Neural cell (in vitro differentiated cells): ENCODE measurements around the gene CLTCL1. TPM values are rescaled to one million over a fixed set of nuclear protein-coding genes. Genes with fewer than 3 reads are reported as not detected.

Experiments used
- H2AFZ ChIP-seq: fragments of 200-600, 300-800 bp; sonication (generic), shearing (Covaris generic); 2 replicates; pipeline ENCODE4 v1.6.0; 2014; ENCODE audit warnings: low read depth, mild to moderate bottlenecking, antibody characterized with exemption, low read length, moderate library complexity
- H3F3A ChIP-seq: fragments of 200-600 bp; shearing (Covaris generic); 2 replicates; pipeline ENCODE4 v1.6.1; 2016; ENCODE audit warnings: mild to moderate bottlenecking, moderate library complexity, mixed read lengths, antibody characterized with exemption, low read length; ENCODE audit not compliant: insufficient read depth, poor library complexity, severe bottlenecking
- H3K27ac ChIP-seq: fragments of 200-600, 300-800 bp; sonication (generic), shearing (Covaris generic); 2 replicates; pipeline ENCODE4 v1.5.1; 2014; ENCODE audit warnings: mild to moderate bottlenecking, low read length, moderate library complexity
- H3K27me3 ChIP-seq: fragments of 300-800, 200-600 bp; sonication (generic), shearing (Covaris generic); 2 replicates; pipeline ENCODE4 v1.6.0; 2014; ENCODE audit warnings: mild to moderate bottlenecking, low read depth, low read length, moderate library complexity; ENCODE audit not compliant: insufficient read depth
- H3K36me3 ChIP-seq: fragments of 300-800, 200-600 bp; sonication (generic), shearing (Covaris generic); 2 replicates; pipeline ENCODE4 v1.5.1; 2014; ENCODE audit warnings: mild to moderate bottlenecking, antibody characterized with exemption, low read length, moderate library complexity; ENCODE audit not compliant: insufficient read depth
- H3K4me2 ChIP-seq: fragments of 300-800, 200-600 bp; sonication (generic), shearing (Covaris generic); 2 replicates; pipeline ENCODE4 v1.6.0; 2014; ENCODE audit warnings: mild to moderate bottlenecking, low read length
- H3K4me3 ChIP-seq: fragments of 300-800, 200-600 bp; sonication (generic), shearing (Covaris generic); 2 replicates; pipeline ENCODE4 v1.5.1; 2014; ENCODE audit warnings: mild to moderate bottlenecking, low read length, moderate library complexity
- H3K79me2 ChIP-seq: fragments of 200-600 bp; shearing (Covaris generic); replicated peaks from 2 replicates; pipeline ENCODE4 v1.6.0; 2014; ENCODE audit warnings: mild to moderate bottlenecking, low read length, moderate library complexity; ENCODE audit not compliant: insufficient read depth
- H3K9ac ChIP-seq: fragments of 300-800, 200-600 bp; sonication (generic), shearing (Covaris generic); 2 replicates; pipeline ENCODE4 v1.6.1; 2016; ENCODE audit warnings: mild to moderate bottlenecking, low read length, mixed read lengths
- H3K9me2 ChIP-seq: fragments of 200-600 bp; shearing (Covaris generic); 2 replicates; pipeline ENCODE4 v1.6.1; 2016; ENCODE audit warnings: mild to moderate bottlenecking, low read length, mixed read lengths; ENCODE audit not compliant: insufficient read depth
- H3K9me3 ChIP-seq: fragments of 200-600, 300-800 bp; sonication (generic), shearing (Covaris generic); 2 replicates; pipeline ENCODE4 v1.6.1; 2016; ENCODE audit warnings: mild to moderate bottlenecking, mixed run types, low read length, moderate library complexity, mixed read lengths
- H4K20me1 ChIP-seq: fragments of 200-600 bp; shearing (Covaris generic); 2 replicates; pipeline ENCODE4 v1.6.1; 2016; ENCODE audit warnings: mild to moderate bottlenecking, mixed run types; ENCODE audit not compliant: insufficient read depth
- CTCF ChIP-seq: fragments of 450-650 bp; IDR thresholded peaks from 2 replicates; pipeline ENCODE4 v1.5.1; 2014; ENCODE audit warnings: antibody characterized with exemption, mild to moderate bottlenecking, moderate library complexity; ENCODE audit not compliant: poor library complexity, severe bottlenecking
- EP300 ChIP-seq: fragments of 450-650 bp; conservative IDR thresholded peaks from 2 replicates; pipeline ENCODE4 v1.6.1; 2014; ENCODE audit warnings: antibody characterized with exemption, mild to moderate bottlenecking, moderate library complexity; ENCODE audit not compliant: poor library complexity, severe bottlenecking
- EZH2 ChIP-seq: fragments of 200-600, 300-800 bp; shearing (Covaris generic), sonication (generic); IDR thresholded peaks from 2 replicates; pipeline ENCODE4 v1.6.1; 2014; ENCODE audit warnings: antibody characterized with exemption, low read length, borderline replicate concordance, mild to moderate bottlenecking; ENCODE audit not compliant: insufficient read depth, poor library complexity, severe bottlenecking
- MXI1 ChIP-seq: fragments of 450-650 bp; conservative IDR thresholded peaks from 2 replicates; pipeline ENCODE4 v1.6.1; 2014; ENCODE audit warnings: antibody characterized with exemption, mild to moderate bottlenecking; ENCODE audit not compliant: poor library complexity, severe bottlenecking
- RAD21 ChIP-seq: fragments of 450-650 bp; conservative IDR thresholded peaks from 2 replicates; pipeline ENCODE4 v1.6.1; 2014; ENCODE audit warnings: antibody characterized with exemption, mild to moderate bottlenecking, moderate library complexity
- REST ChIP-seq: IDR thresholded peaks from 2 replicates; pipeline ENCODE4 v1.6.1; 2012; ENCODE audit warnings: borderline replicate concordance
- SMC3 ChIP-seq: fragments of 450-650 bp; conservative IDR thresholded peaks from 2 replicates; pipeline ENCODE4 v1.6.1; 2014; ENCODE audit warnings: antibody characterized with exemption, mild to moderate bottlenecking, moderate library complexity; ENCODE audit not compliant: poor library complexity
- polyA plus RNA-seq: library from polyadenylated mRNA; depleted of rRNA; stranded (reverse); fragments of >200 nt; gene quantifications from 2 replicates; pipeline ENCODE4 v1.2.3, GENCODE V29; 2014

The CLTCL1 gene
- polyA plus RNA-seq, 1 donor from 2014 or later: 7.8 TPM

GRCh38 chr22:19196841-19197612 lies 94.5 kb downstream of the CLTCL1 start (continued):
- no peak for TF ChIP-seq EZH2

GRCh38 chr22:19195796-19196731 lies 95.5 kb downstream of the CLTCL1 start:
- Histone ChIP-seq H3K9me2 (no peaks in the 10 kb centered on the region), H3F3A (no peaks in the 10 kb centered on the region), H3K9ac (no peak overlapping the region), H3K27ac (no peak overlapping the region), H3K9me3 (no peaks in the 10 kb centered on the region), H3K36me3 (no peaks in the 10 kb centered on the region), H3K27me3 (no peaks in the 10 kb centered on the region), H2AFZ (no peak overlapping the region), H4K20me1 (no peaks in the 10 kb centered on the region), H3K79me2 (no peaks in the 10 kb centered on the region), H3K4me3 (no peak overlapping the region), H3K4me2 (no peak overlapping the region)
- no peak for TF ChIP-seq SMC3
- TF ChIP-seq EZH2: no peak

- no peaks in the 10 kb centered on the region for H3K9me3 ChIP-seq
- no peak overlapping the region for H3K4me2 ChIP-seq
- no peaks in the 10 kb centered on the region for H3K9me2 ChIP-seq
- no peak overlapping the region for H3K27ac ChIP-seq
- H3K36me3 ChIP-seq: no peaks in the 10 kb centered on the region
- H4K20me1 ChIP-seq: no peaks in the 10 kb centered on the region
- no peaks in the 10 kb centered on the region for H3K27me3 ChIP-seq
- no peak overlapping the region for H2AFZ ChIP-seq
- H3F3A ChIP-seq: no peaks in the 10 kb centered on the region
- no peak overlapping the region for H3K9ac ChIP-seq
- no peak overlapping the region for H3K4me3 ChIP-seq
- no peaks in the 10 kb centered on the region for H3K79me2 ChIP-seq
- TF ChIP-seq CTCF (no peak), MXI1 (no peak), EP300 (no peak), REST (no peak), SMC3 (no peak), RAD21 (no peak)
Measured at GRCh38 chr22:19194766-19195536, 96.6 kb downstream of the CLTCL1 start.
